ENCODE results near the gene CSMD2. TPM values are rescaled to one million over a fixed set of nuclear protein-coding genes. Genes with fewer than 3 reads are reported as not detected.

Gene CSMD2
- total RNA-seq, 1 donor from 2014 or later, result 1.8 TPM

GRCh38 chr1:33852711-33853110 is 312.3 kb downstream of the CSMD2 start:
- Mint-ChIP-seq H3K27me3 (peaks cover 24% of the 10 kb centered on the region), H3K27ac (no peak overlapping the region), H3K36me3 (no peaks in the 10 kb centered on the region), H3K4me3 (no peak overlapping the region), H3K9me3 (no peaks in the 10 kb centered on the region), H3K4me1 (ENCODE audit: unreplicated experiment) (no peaks in the 10 kb centered on the region)
- no peak for TF ChIP-seq CTCF (conservative IDR thresholded peaks at IDR 0.05)
- DNase-seq (ENCODE audit: extremely low spot score, unreplicated experiment), result no peak

GRCh38 chr1:33850481-33850880 is 314.5 kb downstream of the CSMD2 start:
- Mint-ChIP-seq H3K9me3 (no peaks in the 10 kb centered on the region), H3K4me1 (ENCODE audit: unreplicated experiment) (no peaks in the 10 kb centered on the region), H3K36me3 (no peaks in the 10 kb centered on the region), H3K27me3 (peaks cover 24% of the 10 kb centered on the region), H3K4me3 (no peak overlapping the region), H3K27ac (no peak overlapping the region)
- TF ChIP-seq CTCF (conservative IDR thresholded peaks at IDR 0.05), result no peak
- no peak for DNase-seq (ENCODE audit: extremely low spot score, unreplicated experiment)

- Mint-ChIP-seq H3K36me3 (no peaks in the 10 kb centered on the region), H3K27me3 (peaks cover 24% of the 10 kb centered on the region), H3K27ac (no peak overlapping the region), H3K4me3 (no peak overlapping the region), H3K4me1 (ENCODE audit: unreplicated experiment) (no peaks in the 10 kb centered on the region), H3K9me3 (no peaks in the 10 kb centered on the region)
- no peak for TF ChIP-seq CTCF (conservative IDR thresholded peaks at IDR 0.05)
- DNase-seq (ENCODE audit: extremely low spot score, unreplicated experiment), result no peak
Observed at GRCh38 chr1:33849211-33849610, 315.8 kb downstream of the CSMD2 start.

- Mint-ChIP-seq H3K36me3 (no peaks in the 10 kb centered on the region), H3K4me1 (ENCODE audit: unreplicated experiment) (no peaks in the 10 kb centered on the region), H3K9me3 (no peaks in the 10 kb centered on the region), H3K27ac (no peak overlapping the region), H3K4me3 (no peak overlapping the region), H3K27me3 (peaks cover 24% of the 10 kb centered on the region)
- no peak for TF ChIP-seq CTCF (conservative IDR thresholded peaks at IDR 0.05)
- DNase-seq (ENCODE audit: extremely low spot score, unreplicated experiment), result no peak
Observed at GRCh38 chr1:33848205-33848937, 316.7 kb downstream of the CSMD2 start.

GRCh38 chr1:33846861-33847260 is 318.2 kb downstream of the CSMD2 start:
- peaks cover 21% of the 10 kb centered on the region for H3K27me3 Mint-ChIP-seq
- no peaks in the 10 kb centered on the region for H3K36me3 Mint-ChIP-seq
- no peak for DNase-seq (ENCODE audit: extremely low spot score, unreplicated experiment)
- H3K27ac Mint-ChIP-seq, result no peak overlapping the region
- H3K4me3 Mint-ChIP-seq, result no peak overlapping the region
- no peaks in the 10 kb centered on the region for H3K4me1 Mint-ChIP-seq (ENCODE audit: unreplicated experiment)
- no peaks in the 10 kb centered on the region for H3K9me3 Mint-ChIP-seq
- TF ChIP-seq CTCF (conservative IDR thresholded peaks at IDR 0.05), result no peak

Data from type B pancreatic cell (in vitro differentiated cells).